GM21786 (cell line): ENCODE measurements around the gene PIGX.
"Not testable (repeated sequence)": the region's sequence is repeated elsewhere in the genome, so short reads cannot be mapped to it uniquely, and the experiment has no call there.

Experiments
- ATAC-seq: cut with Tn5 transposase; IDR thresholded peaks from one replicate; pipeline ENCODE4 v1.9.1; 2021; ENCODE audit not compliant: unreplicated experiment

PIGX gene

GRCh38 chr3:196700801-196701200, 11.4 kb upstream of the PIGX start:
- no peak for ATAC-seq

GRCh38 chr3:196706327-196706726, 5.8 kb upstream of the PIGX start:
- ATAC-seq, result no peak

- ATAC-seq, result no peak
Observed at GRCh38 chr3:196706731-196707130, 5.4 kb upstream of the PIGX start.

GRCh38 chr3:196707566-196707965, 4.6 kb upstream of the PIGX start:
- no peak for ATAC-seq

- no peak for ATAC-seq
Observed at GRCh38 chr3:196708467-196708866, 3.7 kb upstream of the PIGX start.

- ATAC-seq, result peak; percentile 34
Observed at GRCh38 chr3:196712514-196713413, 587 bp downstream of the PIGX start.

GRCh38 chr3:196717162-196717561, 5.0 kb downstream of the PIGX start:
- ATAC-seq, result peak; percentile 74

- ATAC-seq, result no peak
Observed at GRCh38 chr3:196721097-196721496, 8.9 kb downstream of the PIGX start.

- no peak for ATAC-seq
Observed at GRCh38 chr3:196726788-196727675, 14.9 kb downstream of the PIGX start.

GRCh38 chr3:196735751-196736150, 23.6 kb downstream of the PIGX start:
- ATAC-seq, result no peak

- ATAC-seq, result no peak
Observed at GRCh38 chr3:196736670-196737374, 24.6 kb downstream of the PIGX start.

- no peak for ATAC-seq
Observed at GRCh38 chr3:196737655-196738054, 25.5 kb downstream of the PIGX start.

- ATAC-seq, result peak; percentile 84
Observed at GRCh38 chr3:196739671-196740480, 27.7 kb downstream of the PIGX start, which contains the start of gene PAK2. TSS of gene PAK2 (plus strand) at chr3:196739857. CDS start at chr3:196782647, 42,790 bp downstream.

GRCh38 chr3:196740481-196741248, 28.5 kb downstream of the PIGX start:
- no peak for ATAC-seq

- ATAC-seq, result no peak
Observed at GRCh38 chr3:196741249-196741889, 29.2 kb downstream of the PIGX start.

GRCh38 chr3:196743569-196743968, 31.4 kb downstream of the PIGX start:
- ATAC-seq, result not testable (repeated sequence)

- no peak for ATAC-seq
Observed at GRCh38 chr3:196749125-196749524, 36.9 kb downstream of the PIGX start.

- ATAC-seq, result no peak
Observed at GRCh38 chr3:196753201-196753600, 41.0 kb downstream of the PIGX start.
